Testis (tissue), 2 donors: ENCODE results near the gene HOXA1.

Source experiments
- CTCF ChIP-seq, 3 experiments: fragments of 450-650 bp in 2 of 3; fragments of 200-600 bp in 1 of 3; sonication (generic) in 1 of 3; IDR thresholded peaks; one replicate each; pipeline ENCODE4 v1.5.1; 2016 to 2019; ENCODE audit warnings: antibody characterized with exemption in 3 of 3, mild to moderate bottlenecking in 2 of 3, moderate library complexity in 1 of 3
- POLR2A ChIP-seq: fragments of 450-650 bp; IDR thresholded peaks from one replicate; pipeline ENCODE4 v1.6.1; 2017; ENCODE audit warnings: antibody characterized with exemption, mild to moderate bottlenecking, moderate library complexity

DNA sequence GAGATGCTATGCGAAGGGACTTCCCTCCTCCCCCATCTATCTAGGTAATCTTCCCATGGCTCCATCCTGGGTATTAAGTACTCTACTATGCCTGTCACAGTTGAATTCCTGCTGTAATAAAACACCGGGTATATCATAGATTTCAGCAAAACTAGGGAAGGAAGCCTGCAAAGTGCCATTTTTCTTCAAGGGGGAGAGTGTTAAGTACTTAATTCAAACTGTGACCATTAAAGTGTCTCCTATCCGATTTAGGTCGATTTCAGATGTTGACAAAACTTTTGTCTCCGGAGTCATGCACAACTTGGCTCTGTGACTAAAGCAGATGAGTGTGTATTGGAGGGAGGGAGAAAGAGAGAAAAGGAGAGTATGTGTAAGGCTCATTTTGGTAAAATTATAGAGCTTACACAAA lies 30.2 kb upstream of the HOXA1 start:
- no peak for TF ChIP-seq CTCF (IDR thresholded peaks at IDR 0.05)
- no peak for TF ChIP-seq POLR2A
